H9 (cell line): Measurements from ENCODE around the gene YTHDC2. TPM values are rescaled to one million over a fixed set of nuclear protein-coding genes. Genes with fewer than 3 reads are reported as not detected.

Experiments
- DNase-seq: peaks from one replicate; pipeline ENCODE4 v3.0.0-alpha.2; 2017
- H2AFZ ChIP-seq: one replicate; pipeline ENCODE4 v1.6.1; 2013; ENCODE audit warnings: mild to moderate bottlenecking, low read length, control low read depth, moderate library complexity
- H2AK5ac ChIP-seq: 2 replicates; pipeline ENCODE4 v1.6.1; 2013; ENCODE audit warnings: low read length, control low read depth, mixed read lengths; ENCODE audit not compliant: insufficient read length
- H2BK120ac ChIP-seq: one replicate; pipeline ENCODE4 v1.6.1; 2013; ENCODE audit warnings: low read depth, mild to moderate bottlenecking, low read length, control low read depth, inconsistent platforms; ENCODE audit not compliant: poor library complexity, severe bottlenecking
- H2BK12ac ChIP-seq: 2 replicates; pipeline ENCODE4 v1.6.1; 2013; ENCODE audit warnings: low read length, control low read depth, mixed read lengths, low read depth; ENCODE audit not compliant: insufficient read length
- H2BK15ac ChIP-seq: 2 replicates; pipeline ENCODE4 v1.6.1; 2013; ENCODE audit warnings: low read depth, low read length, control low read depth
- H2BK20ac ChIP-seq: one replicate; pipeline ENCODE4 v1.6.1; 2013; ENCODE audit warnings: low read depth, mild to moderate bottlenecking, low read length, control low read depth, inconsistent platforms; ENCODE audit not compliant: poor library complexity, severe bottlenecking
- H2BK5ac ChIP-seq: 2 replicates; pipeline ENCODE4 v1.6.1; 2013; ENCODE audit warnings: low read length, control low read depth, mixed read lengths; ENCODE audit not compliant: insufficient read length
- H3K14ac ChIP-seq: 2 replicates; pipeline ENCODE4 v1.6.1; 2013; ENCODE audit warnings: low read length, control low read depth; ENCODE audit not compliant: insufficient read depth
- H3K18ac ChIP-seq: 2 replicates; pipeline ENCODE4 v1.6.1; 2013; ENCODE audit warnings: low read depth, mild to moderate bottlenecking, mixed read lengths, low read length, control low read depth; ENCODE audit not compliant: insufficient read length
- H3K23ac ChIP-seq: 2 replicates; pipeline ENCODE4 v1.6.1; 2013; ENCODE audit warnings: low read length, control low read depth, mixed read lengths, low read depth; ENCODE audit not compliant: insufficient read length
- H3K23me2 ChIP-seq: 2 replicates; pipeline ENCODE4 v1.6.1; 2013; ENCODE audit warnings: low read depth, mild to moderate bottlenecking, mixed read lengths, low read length, control low read depth; ENCODE audit not compliant: insufficient read length, poor library complexity, severe bottlenecking
- H3K27ac ChIP-seq: 2 replicates; pipeline ENCODE4 v1.5.1; 2013; ENCODE audit warnings: low read length, control low read depth, mixed read lengths, low read depth; ENCODE audit not compliant: insufficient read length
- H3K27me3 ChIP-seq: 2 replicates; pipeline ENCODE4 v1.6.1; 2013; ENCODE audit warnings: low read length, control low read depth, inconsistent platforms; ENCODE audit not compliant: insufficient read depth
- H3K4ac ChIP-seq: 2 replicates; pipeline ENCODE4 v1.6.1; 2013; ENCODE audit warnings: low read depth, mild to moderate bottlenecking, control low read depth, inconsistent platforms, low read length, moderate library complexity
- H3K4me1 ChIP-seq: 2 replicates; pipeline ENCODE4 v1.6.1; 2013; ENCODE audit warnings: low read length, control low read depth, inconsistent platforms; ENCODE audit not compliant: insufficient read depth
- H3K4me2 ChIP-seq: 2 replicates; pipeline ENCODE4 v1.6.1; 2013; ENCODE audit warnings: low read length, control low read depth, mixed read lengths; ENCODE audit not compliant: insufficient read length, insufficient read depth
- H3K56ac ChIP-seq: 2 replicates; pipeline ENCODE4 v1.6.1; 2013; ENCODE audit warnings: low read depth, mild to moderate bottlenecking, mixed read lengths, low read length, control low read depth; ENCODE audit not compliant: insufficient read length
- H3K79me1 ChIP-seq: 2 replicates; pipeline ENCODE4 v1.6.1; 2013; ENCODE audit warnings: low read depth, mild to moderate bottlenecking, moderate library complexity, low read length, control low read depth, inconsistent platforms; ENCODE audit not compliant: insufficient read depth, poor library complexity, severe bottlenecking
- H3K79me2 ChIP-seq: 2 replicates; pipeline ENCODE4 v1.6.1; 2013; ENCODE audit warnings: low read length, control low read depth, inconsistent platforms; ENCODE audit not compliant: insufficient read depth
- H3K9ac ChIP-seq: 2 replicates; pipeline ENCODE4 v1.6.1; 2013; ENCODE audit warnings: low read length, control low read depth, mixed read lengths; ENCODE audit not compliant: insufficient read length; ENCODE audit errors: extremely low read depth
- H3K9me3 ChIP-seq: one replicate; pipeline ENCODE4 v1.6.1; 2013; ENCODE audit warnings: low read depth, low read length, inconsistent platforms; ENCODE audit not compliant: control insufficient read depth
- H3T11ph ChIP-seq: one replicate; pipeline ENCODE4 v1.6.1; 2013; ENCODE audit warnings: mild to moderate bottlenecking, low read length, control low read depth, inconsistent platforms
- H4K20me1 ChIP-seq: one replicate; pipeline ENCODE4 v1.6.1; 2013; ENCODE audit not compliant: control insufficient read depth, insufficient read length, insufficient read depth
- H4K5ac ChIP-seq: 2 replicates; pipeline ENCODE4 v1.6.1; 2013; ENCODE audit warnings: low read depth, mild to moderate bottlenecking, mixed read lengths, low read length, control low read depth; ENCODE audit not compliant: insufficient read length
- H4K8ac ChIP-seq: replicated peaks from 2 replicates; pipeline ENCODE4 v1.6.1; 2013; ENCODE audit warnings: low read length, control low read depth, mixed read lengths, low read depth; ENCODE audit not compliant: insufficient read length
- H4K91ac ChIP-seq: 2 replicates; pipeline ENCODE4 v1.6.1; 2013; ENCODE audit warnings: low read depth, mild to moderate bottlenecking, moderate library complexity, mixed read lengths, low read length, control low read depth; ENCODE audit not compliant: insufficient read length
- H3K27ac Mint-ChIP-seq, 3 experiments: 2 replicates in 2 of 3; 3 replicates in 1 of 3; pipeline ENCODE4 v1.8.0; 2020 to 2021; ENCODE audit warnings: mixed read lengths in 3 of 3, mild to moderate bottlenecking in 1 of 3, moderate library complexity in 1 of 3
- H3K27me3 Mint-ChIP-seq: 2 replicates; pipeline ENCODE4 v1.8.0; 2021; ENCODE audit warnings: low read depth, mild to moderate bottlenecking, moderate library complexity, mixed read lengths
- H3K36me3 Mint-ChIP-seq, 3 experiments: 2 replicates in 2 of 3; 3 replicates in 1 of 3; pipeline ENCODE4 v1.8.0; 2020 to 2021; ENCODE audit warnings: low read depth in 3 of 3, mixed read lengths in 3 of 3; ENCODE audit not compliant: insufficient read depth in 1 of 3
- H3K4me1 Mint-ChIP-seq, 2 experiments: 2 replicates each; pipeline ENCODE4 v1.8.0; 2020; ENCODE audit warnings: mixed read lengths in 2 of 2
- H3K4me3 Mint-ChIP-seq, 2 experiments: 2 replicates in 1 of 2; 3 replicates in 1 of 2; pipeline ENCODE4 v1.8.0; 2020 to 2021; ENCODE audit warnings: mild to moderate bottlenecking in 2 of 2, mixed read lengths in 2 of 2, moderate library complexity in 1 of 2
- H3K9me3 Mint-ChIP-seq, 2 experiments: 2 replicates in 1 of 2; 3 replicates in 1 of 2; pipeline ENCODE4 v1.8.0; 2020; ENCODE audit warnings: mild to moderate bottlenecking in 2 of 2, mixed read lengths in 2 of 2, moderate library complexity in 1 of 2
- WGBS: extraction: QIAGEN DNeasy Blood & Tissue Kit; methylation state at CpG from one replicate; pipeline ENCODE4 v1.1.7; 2013; ENCODE audit warnings: missing lambda C conversion rate, low lambda C conversion rate, mixed read lengths; ENCODE audit not compliant: insufficient read length; ENCODE audit errors: extremely low coverage; 5-methylcytosine and 5-hydroxymethylcytosine counted together
- total RNA-seq: library from RNA; stranded (reverse); gene quantifications from 2 replicates; pipeline ENCODE4 v1.2.1, GENCODE V29; 2021
- TF ChIP-seq, protein P1 (sequence below): fragments of 200-600 bp; sonication (generic); conservative IDR thresholded peaks from 3 replicates; pipeline ENCODE4 v1.8.0; 2021; ENCODE audit warnings: antibody characterized with exemption, mild to moderate bottlenecking

YTHDC2 gene
- total RNA-seq, 1 experiment from 2014 or later, result 22.5 TPM

DNA sequence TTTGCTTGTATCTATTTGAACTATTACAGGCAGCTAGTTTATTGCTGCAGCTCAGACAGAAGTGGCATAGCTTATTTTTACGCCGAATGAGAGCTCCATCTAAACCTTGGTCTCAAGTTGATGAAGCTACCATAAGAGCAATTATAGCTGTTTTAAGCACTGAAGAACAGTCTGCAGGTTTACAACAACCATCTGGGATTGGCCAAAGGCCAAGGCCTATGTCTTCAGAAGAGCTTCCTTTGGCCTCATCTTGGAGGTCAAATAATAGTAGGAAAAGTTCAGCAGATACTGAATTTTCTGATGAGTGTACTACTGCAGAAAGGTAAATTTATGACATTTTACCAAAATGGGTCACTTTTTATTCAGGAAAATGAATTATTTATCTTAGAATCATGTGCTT lies 67.9 kb downstream of the YTHDC2 start:
- H2AFZ ChIP-seq, result no peak overlapping the region
- H3K27me3 Mint-ChIP-seq, result no peaks in the 10 kb centered on the region
- no peak overlapping the region for H2BK5ac ChIP-seq
- H4K20me1 ChIP-seq, result no peaks in the 10 kb centered on the region
- no peaks in the 10 kb centered on the region for H3K9me3 Mint-ChIP-seq
- H3K14ac ChIP-seq, result no peak overlapping the region
- H4K8ac ChIP-seq, result no peak overlapping the region
- H3K27ac ChIP-seq, result no peak overlapping the region
- no peak overlapping the region for H3K18ac ChIP-seq
- no peak overlapping the region for H3T11ph ChIP-seq
- peaks cover 0 to 11% (median 0%) of the 10 kb centered on the region in 3 experiments; a peak in 2 of 7 replicates for H3K36me3 Mint-ChIP-seq
- H3K9me3 ChIP-seq, result no peaks in the 10 kb centered on the region
- H3K79me2 ChIP-seq, result no peaks in the 10 kb centered on the region
- no peaks in the 10 kb centered on the region for H3K4me1 Mint-ChIP-seq
- WGBS, result no CpG with 5 or more reads among the region's 2 CpGs
- no peak overlapping the region for H2BK12ac ChIP-seq
- H3K56ac ChIP-seq, result no peak overlapping the region
- no peak overlapping the region for H3K4me2 ChIP-seq
- H3K23ac ChIP-seq, result no peak overlapping the region
- no peak overlapping the region for H2AK5ac ChIP-seq
- no peak overlapping the region for H3K4ac ChIP-seq
- no peak overlapping the region for H3K9ac ChIP-seq
- TF ChIP-seq, protein P1, sequence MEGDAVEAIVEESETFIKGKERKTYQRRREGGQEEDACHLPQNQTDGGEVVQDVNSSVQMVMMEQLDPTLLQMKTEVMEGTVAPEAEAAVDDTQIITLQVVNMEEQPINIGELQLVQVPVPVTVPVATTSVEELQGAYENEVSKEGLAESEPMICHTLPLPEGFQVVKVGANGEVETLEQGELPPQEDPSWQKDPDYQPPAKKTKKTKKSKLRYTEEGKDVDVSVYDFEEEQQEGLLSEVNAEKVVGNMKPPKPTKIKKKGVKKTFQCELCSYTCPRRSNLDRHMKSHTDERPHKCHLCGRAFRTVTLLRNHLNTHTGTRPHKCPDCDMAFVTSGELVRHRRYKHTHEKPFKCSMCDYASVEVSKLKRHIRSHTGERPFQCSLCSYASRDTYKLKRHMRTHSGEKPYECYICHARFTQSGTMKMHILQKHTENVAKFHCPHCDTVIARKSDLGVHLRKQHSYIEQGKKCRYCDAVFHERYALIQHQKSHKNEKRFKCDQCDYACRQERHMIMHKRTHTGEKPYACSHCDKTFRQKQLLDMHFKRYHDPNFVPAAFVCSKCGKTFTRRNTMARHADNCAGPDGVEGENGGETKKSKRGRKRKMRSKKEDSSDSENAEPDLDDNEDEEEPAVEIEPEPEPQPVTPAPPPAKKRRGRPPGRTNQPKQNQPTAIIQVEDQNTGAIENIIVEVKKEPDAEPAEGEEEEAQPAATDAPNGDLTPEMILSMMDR, result no peak
- no peaks in the 10 kb centered on the region for H3K27me3 ChIP-seq
- H3K4me1 ChIP-seq, result no peaks in the 10 kb centered on the region
- H3K4me3 Mint-ChIP-seq, result no peak overlapping the region
- H4K5ac ChIP-seq, result no peak overlapping the region
- no peak overlapping the region for H2BK120ac ChIP-seq
- no peak overlapping the region for H3K27ac Mint-ChIP-seq
- no peaks in the 10 kb centered on the region for H3K79me1 ChIP-seq
- H4K91ac ChIP-seq, result no peak overlapping the region
- no peak overlapping the region for H2BK15ac ChIP-seq
- no peak for DNase-seq
- H2BK20ac ChIP-seq, result no peak overlapping the region
- no peaks in the 10 kb centered on the region for H3K23me2 ChIP-seq
